Measurements from ENCODE around the gene HAPLN1. TPM values are rescaled to one million over a fixed set of nuclear protein-coding genes. Genes with fewer than 3 reads are reported as not detected.

Gene HAPLN1
- total RNA-seq, 4 donors from 2014 or later: not detected

DNA sequence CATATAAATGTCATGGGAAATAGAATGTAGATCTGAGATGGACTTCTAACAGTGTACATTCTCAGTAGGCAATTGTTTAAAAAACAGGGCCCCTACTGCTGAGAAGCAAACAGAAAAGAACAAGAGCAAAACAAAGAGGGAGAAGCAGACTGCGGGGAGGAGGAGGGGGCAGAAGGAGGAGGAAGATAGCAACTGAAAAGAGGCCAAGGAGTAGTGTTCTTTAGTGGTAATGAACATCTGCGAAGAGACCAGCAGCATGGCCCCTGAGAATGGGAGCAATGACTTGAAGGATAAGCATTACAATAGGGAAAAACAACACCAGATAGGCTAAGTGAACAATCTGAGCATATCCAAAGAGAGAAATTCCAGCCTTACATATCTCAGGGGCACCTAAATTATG, 36.8 kb downstream of the HAPLN1 start:
- H3K4me1 ChIP-seq: no peaks in the 10 kb centered on the region
- no peak overlapping the region for H3K4me3 ChIP-seq
- no peak for DNase-seq
- H3K27me3 ChIP-seq: no peaks in the 10 kb centered on the region
- H3K27ac ChIP-seq: no peak overlapping the region
- no peak for ATAC-seq
- H3K9me3 ChIP-seq: no peaks in the 10 kb centered on the region
- no peaks in the 10 kb centered on the region for H3K36me3 ChIP-seq
- intact Hi-C loops (cut with DNase I; ENCODE audit: low total_unique reads) (no loop called here), in situ Hi-C loops (cut with MboI; ENCODE audit: low sequenced_read_pairs in 4 of 4) (no loop called here)
- TF ChIP-seq POLR2A (IDR thresholded peaks at IDR 0.05): no peak
- TF ChIP-seq, protein P1, sequence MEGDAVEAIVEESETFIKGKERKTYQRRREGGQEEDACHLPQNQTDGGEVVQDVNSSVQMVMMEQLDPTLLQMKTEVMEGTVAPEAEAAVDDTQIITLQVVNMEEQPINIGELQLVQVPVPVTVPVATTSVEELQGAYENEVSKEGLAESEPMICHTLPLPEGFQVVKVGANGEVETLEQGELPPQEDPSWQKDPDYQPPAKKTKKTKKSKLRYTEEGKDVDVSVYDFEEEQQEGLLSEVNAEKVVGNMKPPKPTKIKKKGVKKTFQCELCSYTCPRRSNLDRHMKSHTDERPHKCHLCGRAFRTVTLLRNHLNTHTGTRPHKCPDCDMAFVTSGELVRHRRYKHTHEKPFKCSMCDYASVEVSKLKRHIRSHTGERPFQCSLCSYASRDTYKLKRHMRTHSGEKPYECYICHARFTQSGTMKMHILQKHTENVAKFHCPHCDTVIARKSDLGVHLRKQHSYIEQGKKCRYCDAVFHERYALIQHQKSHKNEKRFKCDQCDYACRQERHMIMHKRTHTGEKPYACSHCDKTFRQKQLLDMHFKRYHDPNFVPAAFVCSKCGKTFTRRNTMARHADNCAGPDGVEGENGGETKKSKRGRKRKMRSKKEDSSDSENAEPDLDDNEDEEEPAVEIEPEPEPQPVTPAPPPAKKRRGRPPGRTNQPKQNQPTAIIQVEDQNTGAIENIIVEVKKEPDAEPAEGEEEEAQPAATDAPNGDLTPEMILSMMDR (IDR thresholded peaks at IDR 0.05 in 4 of 5, conservative IDR thresholded peaks at IDR 0.05 in 1 of 5): no peak

DNA sequence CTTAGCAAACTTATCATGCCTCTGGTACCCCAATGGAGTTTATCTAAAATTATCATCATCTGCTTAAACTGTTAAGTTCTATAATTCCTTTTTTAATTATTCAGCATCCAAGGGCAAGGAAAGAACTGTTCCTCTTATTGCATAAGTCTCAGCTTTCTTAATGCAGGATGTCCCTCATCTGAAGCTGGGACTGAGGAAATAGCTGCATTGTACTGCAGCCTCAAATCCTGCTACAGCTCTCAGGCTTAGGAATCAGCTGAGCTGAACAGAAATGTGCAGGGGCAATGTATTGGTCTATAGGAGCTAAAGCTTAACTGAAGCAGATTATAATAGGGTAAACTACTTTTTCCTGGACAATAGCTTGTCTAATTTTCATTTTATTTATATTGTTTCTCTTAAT, 48.0 kb downstream of the HAPLN1 start:
- intact Hi-C loops (cut with DNase I; ENCODE audit: low total_unique reads) (no loop called here), in situ Hi-C loops (cut with MboI; ENCODE audit: low sequenced_read_pairs in 4 of 4) (no loop called here)
- ATAC-seq (no peak), DNase-seq (no peak)
- no peak overlapping the region for H3K4me3 ChIP-seq
- H3K4me1 ChIP-seq: no peaks in the 10 kb centered on the region
- TF ChIP-seq, protein P1 (IDR thresholded peaks at IDR 0.05 in 4 of 5, conservative IDR thresholded peaks at IDR 0.05 in 1 of 5): no peak
- no peak for TF ChIP-seq POLR2A (IDR thresholded peaks at IDR 0.05)
- no peaks in the 10 kb centered on the region for H3K27me3 ChIP-seq
- H3K36me3 ChIP-seq: no peaks in the 10 kb centered on the region
- H3K27ac ChIP-seq: no peak overlapping the region
- H3K9me3 ChIP-seq: no peaks in the 10 kb centered on the region

DNA sequence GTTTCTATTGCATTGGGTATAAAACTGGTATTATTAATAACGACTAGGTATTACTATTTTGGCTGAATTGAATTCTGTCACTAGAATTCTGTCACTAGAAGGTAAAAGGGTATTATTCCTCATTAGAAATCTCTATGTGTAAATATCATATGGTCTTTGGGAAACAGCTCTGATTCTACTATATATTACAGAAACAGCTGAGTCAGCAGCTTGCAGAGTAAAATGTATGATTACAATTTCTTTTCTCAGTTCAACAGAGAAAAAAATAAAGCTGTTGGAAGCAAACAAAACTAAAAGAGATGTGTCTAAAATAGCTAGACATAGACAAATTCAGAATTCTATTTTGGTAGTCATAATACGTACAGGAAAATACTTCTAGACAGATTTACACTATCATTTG, 48.5 kb downstream of the HAPLN1 start:
- no peak overlapping the region for H3K27ac ChIP-seq
- H3K4me3 ChIP-seq: no peak overlapping the region
- H3K9me3 ChIP-seq: no peaks in the 10 kb centered on the region
- DNase-seq (no peak), ATAC-seq (no peak)
- no peaks in the 10 kb centered on the region for H3K4me1 ChIP-seq
- intact Hi-C loops (cut with DNase I; ENCODE audit: low total_unique reads) (no loop called here), in situ Hi-C loops (cut with MboI; ENCODE audit: low sequenced_read_pairs in 4 of 4) (no loop called here)
- TF ChIP-seq POLR2A (IDR thresholded peaks at IDR 0.05): no peak
- TF ChIP-seq, protein P1 (IDR thresholded peaks at IDR 0.05 in 4 of 5, conservative IDR thresholded peaks at IDR 0.05 in 1 of 5): no peak
- no peaks in the 10 kb centered on the region for H3K27me3 ChIP-seq
- no peaks in the 10 kb centered on the region for H3K36me3 ChIP-seq

DNA sequence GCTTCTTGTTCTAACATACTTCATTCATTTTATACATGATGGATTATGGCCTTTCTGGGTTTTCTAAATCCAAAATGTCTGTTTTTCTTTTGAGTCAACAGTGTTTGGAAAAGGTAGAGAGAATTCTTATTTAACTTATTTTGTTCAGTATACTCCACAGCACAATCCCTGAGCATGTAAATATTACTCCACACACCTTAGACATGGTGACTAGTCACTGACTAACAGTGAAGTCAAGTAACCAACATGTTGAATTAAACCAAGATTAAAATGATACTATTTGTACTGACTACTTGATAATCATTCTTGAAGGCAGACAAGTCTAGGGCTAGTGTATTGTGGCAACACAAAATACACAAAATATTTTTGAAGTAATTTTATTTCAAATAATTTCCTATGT, 55.0 kb downstream of the HAPLN1 start:
- H3K27ac ChIP-seq: no peak overlapping the region
- H3K9me3 ChIP-seq: no peaks in the 10 kb centered on the region
- no peaks in the 10 kb centered on the region for H3K36me3 ChIP-seq
- no peak overlapping the region for H3K4me3 ChIP-seq
- DNase-seq (no peak), ATAC-seq (no peak)
- intact Hi-C loops (cut with DNase I; ENCODE audit: low total_unique reads) (no loop called here), in situ Hi-C loops (cut with MboI; ENCODE audit: low sequenced_read_pairs in 4 of 4) (no loop called here)
- no peaks in the 10 kb centered on the region for H3K27me3 ChIP-seq
- TF ChIP-seq, protein P1 (IDR thresholded peaks at IDR 0.05 in 4 of 5, conservative IDR thresholded peaks at IDR 0.05 in 1 of 5): no peak
- TF ChIP-seq POLR2A (IDR thresholded peaks at IDR 0.05): no peak
- H3K4me1 ChIP-seq: no peaks in the 10 kb centered on the region

DNA sequence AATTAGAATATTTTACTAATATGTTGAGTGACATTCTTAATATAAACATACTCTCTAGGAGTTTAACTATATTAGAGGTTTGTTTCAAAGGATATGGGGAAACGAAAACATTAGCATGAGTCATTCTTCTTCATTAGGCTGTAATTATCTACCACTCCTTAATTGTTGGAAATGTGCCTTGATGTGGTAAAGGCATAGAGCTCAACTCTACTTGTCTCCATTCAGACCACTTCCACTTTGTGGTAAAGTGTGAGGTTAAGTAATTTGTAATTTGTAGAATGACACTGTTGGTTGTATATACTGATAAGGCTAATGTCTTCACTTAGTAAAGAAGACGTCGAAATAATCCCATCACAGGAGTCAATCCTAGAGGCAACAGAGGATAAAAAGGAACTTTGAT, 58.1 kb downstream of the HAPLN1 start:
- ATAC-seq (no peak), DNase-seq (no peak)
- in situ Hi-C loops (cut with MboI; ENCODE audit: low sequenced_read_pairs in 4 of 4) (no loop called here), intact Hi-C loops (cut with DNase I; ENCODE audit: low total_unique reads) (no loop called here)
- no peak for TF ChIP-seq POLR2A (IDR thresholded peaks at IDR 0.05)
- TF ChIP-seq, protein P1 (IDR thresholded peaks at IDR 0.05 in 4 of 5, conservative IDR thresholded peaks at IDR 0.05 in 1 of 5): no peak
- H3K27ac ChIP-seq: no peak overlapping the region
- H3K27me3 ChIP-seq: no peaks in the 10 kb centered on the region
- no peak overlapping the region for H3K4me3 ChIP-seq
- no peaks in the 10 kb centered on the region for H3K9me3 ChIP-seq
- no peaks in the 10 kb centered on the region for H3K36me3 ChIP-seq
- no peaks in the 10 kb centered on the region for H3K4me1 ChIP-seq

Measured in gastrocnemius medialis (tissue), 4 donors.